22Rv1 (cell line): ENCODE results near the gene B4GALT2.

Experiments
- ZFX ChIP-seq: fragments of 450-650 bp; IDR thresholded peaks from 2 replicates; pipeline ENCODE4 v1.6.1; 2017; ENCODE audit warnings: antibody characterized with exemption, borderline replicate concordance
- TF ChIP-seq, protein P1 (sequence below): fragments of 450-650 bp; IDR thresholded peaks from 2 replicates; pipeline ENCODE4 v1.5.1; 2017; ENCODE audit warnings: mild to moderate bottlenecking

- TF ChIP-seq, protein P1, sequence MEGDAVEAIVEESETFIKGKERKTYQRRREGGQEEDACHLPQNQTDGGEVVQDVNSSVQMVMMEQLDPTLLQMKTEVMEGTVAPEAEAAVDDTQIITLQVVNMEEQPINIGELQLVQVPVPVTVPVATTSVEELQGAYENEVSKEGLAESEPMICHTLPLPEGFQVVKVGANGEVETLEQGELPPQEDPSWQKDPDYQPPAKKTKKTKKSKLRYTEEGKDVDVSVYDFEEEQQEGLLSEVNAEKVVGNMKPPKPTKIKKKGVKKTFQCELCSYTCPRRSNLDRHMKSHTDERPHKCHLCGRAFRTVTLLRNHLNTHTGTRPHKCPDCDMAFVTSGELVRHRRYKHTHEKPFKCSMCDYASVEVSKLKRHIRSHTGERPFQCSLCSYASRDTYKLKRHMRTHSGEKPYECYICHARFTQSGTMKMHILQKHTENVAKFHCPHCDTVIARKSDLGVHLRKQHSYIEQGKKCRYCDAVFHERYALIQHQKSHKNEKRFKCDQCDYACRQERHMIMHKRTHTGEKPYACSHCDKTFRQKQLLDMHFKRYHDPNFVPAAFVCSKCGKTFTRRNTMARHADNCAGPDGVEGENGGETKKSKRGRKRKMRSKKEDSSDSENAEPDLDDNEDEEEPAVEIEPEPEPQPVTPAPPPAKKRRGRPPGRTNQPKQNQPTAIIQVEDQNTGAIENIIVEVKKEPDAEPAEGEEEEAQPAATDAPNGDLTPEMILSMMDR: no peak
- no peak for TF ChIP-seq ZFX
Observed at GRCh38 chr1:43979528-43980254, 681 bp downstream of the B4GALT2 start.
